HK-2 (cell line): ENCODE results near the gene RFLNA.

Source experiments
- DNase-seq: peaks from one replicate; pipeline ENCODE4 v3.0.0-alpha.2; 2018; ENCODE audit not compliant: unreplicated experiment

The RFLNA gene

GRCh38 chr12:124294780-124295341 is at the start of gene RFLNA:
TSS of gene RFLNA (plus strand) at chr12:124295093. CDS start at chr12:124295430, 337 bp downstream.
- no peak for DNase-seq

- no peak for DNase-seq
These were observed 47.6 kb upstream of the RFLNA start for GRCh38 chr12:124247331-124247730.

- no peak for DNase-seq
These were observed 45.7 kb upstream of the RFLNA start for GRCh38 chr12:124248941-124249825.

GRCh38 chr12:124251186-124251585 is 43.7 kb upstream of the RFLNA start:
- no peak for DNase-seq

GRCh38 chr12:124252964-124253363 is 41.9 kb upstream of the RFLNA start:
- DNase-seq = no peak

- no peak for DNase-seq
These were observed 40.8 kb upstream of the RFLNA start for GRCh38 chr12:124254126-124254525.

- no peak for DNase-seq
These were observed 35.5 kb upstream of the RFLNA start for GRCh38 chr12:124259154-124260066.

- DNase-seq = no peak
These were observed 33.0 kb upstream of the RFLNA start for GRCh38 chr12:124261885-124262284.

GRCh38 chr12:124264089-124264795 is 30.7 kb upstream of the RFLNA start:
- no peak for DNase-seq

- no peak for DNase-seq
These were observed 30.0 kb upstream of the RFLNA start for GRCh38 chr12:124264879-124265278.

- DNase-seq = no peak
These were observed 27.6 kb upstream of the RFLNA start for GRCh38 chr12:124267205-124267778.

- no peak for DNase-seq
These were observed 24.2 kb upstream of the RFLNA start for GRCh38 chr12:124270671-124271070.

- DNase-seq = peak; percentile 77
These were observed 21.3 kb upstream of the RFLNA start for GRCh38 chr12:124273630-124274029.

- DNase-seq = no peak
These were observed 18.6 kb upstream of the RFLNA start for GRCh38 chr12:124276337-124276736.

- no peak for DNase-seq
These were observed 17.3 kb upstream of the RFLNA start for GRCh38 chr12:124277394-124278241.

- DNase-seq = no peak
These were observed 16.3 kb upstream of the RFLNA start for GRCh38 chr12:124278389-124279101.

GRCh38 chr12:124279315-124279714 is 15.6 kb upstream of the RFLNA start:
- no peak for DNase-seq

GRCh38 chr12:124279846-124280360 is 15.0 kb upstream of the RFLNA start:
- no peak for DNase-seq

GRCh38 chr12:124281309-124281708 is 13.6 kb upstream of the RFLNA start:
- no peak for DNase-seq
